H1 (cell line): ENCODE results near the gene NAT9. TPM values are rescaled to one million over a fixed set of nuclear protein-coding genes. Genes with fewer than 3 reads are reported as not detected.
A peak's percentile ranks its signal among the peaks of the same experiment; 100 is the strongest.

Experiments used
- CTCF ChIA-PET: fragments of 300-600 bp; sonication (Branson Sonifier 250); formaldehyde crosslinking; loops from one replicate; lab custom pipeline; 2021; ENCODE audit not compliant: partially characterized antibody; lab: Charles Lee
- POLR2A ChIA-PET: fragments of 300-600 bp; sonication (Branson Sonifier 250); formaldehyde crosslinking; loops from one replicate; lab custom pipeline; 2021; ENCODE audit warnings: inconsistent platforms; ENCODE audit not compliant: partially characterized antibody; lab: Charles Lee
- DNase-seq, 2 experiments: peaks; one replicate each; pipeline versions ENCODE4 v3.0.0 to v3.0.0-alpha.2; 2010 to 2022; ENCODE audit warnings: low spot score in 2 of 2, low read depth in 1 of 2, mixed read lengths in 1 of 2
- FAIRE-seq: peaks from 2 replicates; lab custom pipeline; 2011; peaks lifted over from hg19 to GRCh38; lab: Jason Lieb, UNC
- H2AFZ ChIP-seq: 2 replicates; pipeline ENCODE4 v1.8.1; 2012; ENCODE audit warnings: low read length, inconsistent platforms
- H2AK5ac ChIP-seq: 2 replicates; pipeline ENCODE4 v1.6.1; 2013; ENCODE audit warnings: low read depth, low read length
- H2BK120ac ChIP-seq: replicated peaks from 2 replicates; pipeline ENCODE3; 2013; ENCODE audit warnings: low read depth, low read length, inconsistent platforms
- H2BK12ac ChIP-seq: 2 replicates; pipeline ENCODE4 v1.6.1; 2013; ENCODE audit warnings: low read depth, low read length
- H2BK15ac ChIP-seq: 2 replicates; pipeline ENCODE4 v1.6.1; 2013; ENCODE audit warnings: low read length
- H2BK20ac ChIP-seq: 2 replicates; pipeline ENCODE4 v1.6.1; 2013; ENCODE audit warnings: low read length
- H2BK5ac ChIP-seq: 2 replicates; pipeline ENCODE4 v1.6.1; 2013; ENCODE audit warnings: low read depth, low read length
- H3K14ac ChIP-seq: 2 replicates; pipeline ENCODE4 v1.6.1; 2013; ENCODE audit warnings: inconsistent platforms; ENCODE audit not compliant: insufficient read length
- H3K18ac ChIP-seq: 2 replicates; pipeline ENCODE4 v1.6.1; 2013; ENCODE audit warnings: low read length; ENCODE audit errors: extremely low read depth
- H3K23ac ChIP-seq: 2 replicates; pipeline ENCODE4 v1.6.1; 2013; ENCODE audit warnings: inconsistent platforms; ENCODE audit not compliant: insufficient read length
- H3K23me2 ChIP-seq: 2 replicates; pipeline ENCODE4 v1.6.1; 2013; ENCODE audit warnings: low read depth, low read length
- H3K27ac ChIP-seq: 2 replicates; pipeline ENCODE4 v1.6.1; 2011; ENCODE audit warnings: low read depth, low read length, inconsistent platforms
- H3K27me3 ChIP-seq, 4 experiments: replicated peaks in 1 of 4; 1 replicate in 1 of 4; 2 replicates in 3 of 4; pipeline versions ENCODE4 v1.6.1 to v1.8.1; 2011 to 2013; ENCODE audit warnings: low read length in 3 of 4, mild to moderate bottlenecking in 3 of 4, inconsistent platforms in 2 of 4, mixed read lengths in 2 of 4, moderate library complexity in 1 of 4; ENCODE audit not compliant: control insufficient read depth in 3 of 4, insufficient read depth in 3 of 4; ENCODE audit errors: extremely low read depth in 1 of 4
- H3K36me3 ChIP-seq, 4 experiments: 2 replicates each; pipeline versions ENCODE4 v1.6.1 to v1.8.1; 2011 to 2013; ENCODE audit warnings: mild to moderate bottlenecking in 4 of 4, low read length in 3 of 4, moderate library complexity in 2 of 4, control low read depth in 1 of 4, inconsistent platforms in 1 of 4; ENCODE audit not compliant: insufficient read depth in 4 of 4, control insufficient read depth in 2 of 4
- H3K4ac ChIP-seq: replicated peaks from 2 replicates; pipeline ENCODE3; 2013; ENCODE audit warnings: low read length, low read depth, mixed read lengths, inconsistent platforms; ENCODE audit not compliant: insufficient read length
- H3K4me1 ChIP-seq, 4 experiments: replicated peaks in 1 of 4; 1 replicate in 1 of 4; 2 replicates in 3 of 4; pipeline versions ENCODE4 v1.6.1 to v1.8.1; 2011 to 2013; ENCODE audit warnings: low read length in 3 of 4, inconsistent platforms in 2 of 4, mixed read lengths in 1 of 4; ENCODE audit not compliant: insufficient read depth in 4 of 4, control insufficient read depth in 3 of 4
- H3K4me2 ChIP-seq, 2 experiments: 2 replicates each; pipeline versions ENCODE4 v1.6.1 to v1.8.1; 2011 to 2013; ENCODE audit warnings: low read depth in 2 of 2, low read length in 2 of 2, control low read depth in 1 of 2, inconsistent platforms in 1 of 2, mild to moderate bottlenecking in 1 of 2; ENCODE audit not compliant: insufficient read depth in 1 of 2
- H3K4me3 ChIP-seq, 4 experiments: fragments of 200-600, 300-600 bp in 1 of 4; sonication (generic), shearing (Covaris generic), sonication (Bioruptor Twin) in 1 of 4; 2 replicates each; pipeline versions ENCODE4 v1.5.1 to v1.8.1; 2011 to 2016; ENCODE audit warnings: low read length in 4 of 4, low read depth in 3 of 4, control low read depth in 2 of 4, inconsistent platforms in 2 of 4, mild to moderate bottlenecking in 2 of 4, mixed read lengths in 1 of 4, moderate library complexity in 1 of 4; ENCODE audit not compliant: insufficient read depth in 2 of 4; ENCODE audit errors: extremely low read depth in 1 of 4
- H3K56ac ChIP-seq: replicated peaks from 2 replicates; pipeline ENCODE3; 2013; ENCODE audit warnings: low read depth, mild to moderate bottlenecking, mixed read lengths, low read length, inconsistent platforms; ENCODE audit not compliant: insufficient read length
- H3K79me1 ChIP-seq: 2 replicates; pipeline ENCODE4 v1.6.1; 2013; ENCODE audit warnings: low read depth, low read length, control low read depth
- H3K79me2 ChIP-seq, 2 experiments: 2 replicates each; pipeline versions ENCODE4 v1.6.1 to v1.8.1; 2012 to 2013; ENCODE audit warnings: low read length in 2 of 2, mild to moderate bottlenecking in 2 of 2, inconsistent platforms in 1 of 2; ENCODE audit not compliant: insufficient read depth in 2 of 2, control insufficient read depth in 1 of 2
- H3K9ac ChIP-seq, 4 experiments: replicated peaks in 1 of 4; 1 replicate in 1 of 4; 2 replicates in 3 of 4; pipeline versions ENCODE4 v1.6.1 to v1.8.1; 2011 to 2013; ENCODE audit warnings: low read depth in 3 of 4, low read length in 3 of 4, control low read depth in 2 of 4, mild to moderate bottlenecking in 2 of 4, moderate library complexity in 2 of 4, inconsistent platforms in 1 of 4; ENCODE audit errors: extremely low read depth in 1 of 4
- H3K9me3 ChIP-seq, 2 experiments: 2 replicates each; pipeline versions ENCODE4 v1.6.1 to v1.8.1; 2012 to 2013; ENCODE audit warnings: mild to moderate bottlenecking in 2 of 2, moderate library complexity in 2 of 2, control low read depth in 1 of 2, inconsistent platforms in 1 of 2, low read depth in 1 of 2, low read length in 1 of 2, mixed read lengths in 1 of 2; ENCODE audit not compliant: insufficient read depth in 2 of 2
- H4K20me1 ChIP-seq, 2 experiments: replicated peaks in 1 of 2; 2 replicates each; pipeline versions ENCODE3 to v1.8.1; 2011 to 2013; ENCODE audit warnings: inconsistent platforms in 2 of 2, low read length in 2 of 2, mild to moderate bottlenecking in 1 of 2; ENCODE audit not compliant: insufficient read depth in 2 of 2, control insufficient read depth in 1 of 2
- H4K5ac ChIP-seq: 2 replicates; pipeline ENCODE4 v1.6.1; 2013; ENCODE audit warnings: low read length, low read depth, mixed read lengths, inconsistent platforms; ENCODE audit not compliant: insufficient read length
- H4K8ac ChIP-seq: 2 replicates; pipeline ENCODE4 v1.8.0; 2013; ENCODE audit warnings: mild to moderate bottlenecking, moderate library complexity, low read length, inconsistent platforms; ENCODE audit not compliant: insufficient read depth; ENCODE audit errors: extremely low read depth
- H4K91ac ChIP-seq: replicated peaks from 2 replicates; pipeline ENCODE3; 2013; ENCODE audit warnings: low read length, mixed read lengths, inconsistent platforms; ENCODE audit not compliant: insufficient read length
- BRCA1 ChIP-seq: IDR thresholded peaks from 2 replicates; pipeline ENCODE4 v1.6.1; 2012; ENCODE audit warnings: low read depth, low read length, improper control_type of control experiment
- CBX5 ChIP-seq: fragments of 300-800, 300-1000 bp; sonication (generic); IDR thresholded peaks from 2 replicates; pipeline ENCODE4 v1.7.1; 2016; ENCODE audit warnings: antibody characterized with exemption, low read length, low read depth
- CBX8 ChIP-seq: fragments of 300-800, 300-1000 bp; sonication (generic); IDR thresholded peaks from 2 replicates; pipeline ENCODE4 v1.7.1; 2016; ENCODE audit warnings: low read depth, low read length, borderline replicate concordance
- EZH2 ChIP-seq: fragments of 200-600 bp; sonication (generic); IDR thresholded peaks from 2 replicates; pipeline ENCODE4 v1.7.1; 2012; ENCODE audit warnings: low read depth, mild to moderate bottlenecking, moderate library complexity, low read length, inconsistent platforms; ENCODE audit not compliant: severe bottlenecking
- FOSL1 ChIP-seq: IDR thresholded peaks from 2 replicates; pipeline ENCODE4 v1.6.1; 2011; ENCODE audit warnings: mild to moderate bottlenecking, low read depth, low read length, moderate library complexity; ENCODE audit not compliant: insufficient read depth
- HDAC6 ChIP-seq: IDR thresholded peaks from one replicate; pipeline ENCODE4 v1.7.1; 2012; ENCODE audit warnings: low read depth, mild to moderate bottlenecking, inconsistent platforms, low read length, moderate library complexity
- MAFK ChIP-seq: IDR thresholded peaks from 2 replicates; pipeline ENCODE4 v1.6.1; 2012; ENCODE audit warnings: low read depth, mild to moderate bottlenecking, improper control_type of control experiment, low read length
- NRF1 ChIP-seq: IDR thresholded peaks from 2 replicates; pipeline ENCODE4 v1.6.1; 2011; ENCODE audit warnings: mild to moderate bottlenecking, low read depth, low read length, improper control_type of control experiment
- PHF8 ChIP-seq: fragments of 200-600 bp; sonication (generic); conservative IDR thresholded peaks from 2 replicates; pipeline ENCODE4 v1.7.1; 2012; ENCODE audit warnings: low read depth, mild to moderate bottlenecking, inconsistent platforms, low read length, moderate library complexity
- SP2 ChIP-seq: IDR thresholded peaks from 2 replicates; pipeline ENCODE4 v1.6.1; 2012; ENCODE audit warnings: mild to moderate bottlenecking, low read length, inconsistent platforms
- TAF1 ChIP-seq: IDR thresholded peaks from 2 replicates; pipeline ENCODE4 v1.6.1; 2011; ENCODE audit warnings: mild to moderate bottlenecking, low read depth, low read length
- WGBS, 2 experiments: shearing (Covaris generic) in 1 of 2; methylation state at CpG; one replicate each; pipeline versions ENCODE4 v1.1.6 to v1.1.7; 2013 to 2015; ENCODE audit warnings: low lambda C conversion rate in 2 of 2, mixed read lengths in 2 of 2, inconsistent platforms in 1 of 2, low coverage in 1 of 2, missing lambda C conversion rate in 1 of 2; ENCODE audit not compliant: insufficient replicate concordance in 2 of 2, insufficient coverage in 1 of 2, insufficient read length in 1 of 2; ENCODE audit errors: extremely low coverage in 1 of 2, missing lambda C conversion rate in 1 of 2; 5-methylcytosine and 5-hydroxymethylcytosine counted together
- polyA plus RNA-seq, 7 experiments: library from polyadenylated mRNA; depleted of rRNA in 3 of 7; stranded (reverse) in 5 of 7; unstranded in 2 of 7; fragments of >200 nt in 5 of 7; fragments of 200-250 nt in 2 of 7; gene quantifications; 1 replicate in 5 of 7; 2 replicates in 1 of 7; 4 replicates in 1 of 7; pipeline versions ENCODE4 v1.2.1 to v1.2.3, GENCODE V29; 2011 to 2013; ENCODE audit warnings: missing spikeins in 2 of 7, mixed read lengths in 2 of 7
- total RNA-seq: library from RNA; stranded (reverse); fragmentation: NEBNext Ultra II Directional; extraction: Animal tissue kit (Norgen Biotek cat#: 25700); gene quantifications from 2 replicates; pipeline ENCODE4 v1.2.1, GENCODE V29; 2021

NAT9 gene
- total and polyA plus RNA-seq, 2 of the 8 experiments (the other 6 are each of a cell fraction or from before 2014, with no cell fraction given): 32.3 to 42.7 TPM

GRCh38 chr17:74760404-74761105 is 15.6 kb downstream of the NAT9 start:
- H2BK12ac ChIP-seq: peak overlapping the region; percentile 68; the same call in 1 of the 2 replicates
- 60% methylated on average over 6 of the region's 7 CpGs; no CpG with 5 or more reads in 1 of the 2 experiments for whole genome bisulfite sequencing, 2 experiments
- H3K4ac ChIP-seq: peak overlapping the region; percentile 80
- peaks cover 21% of the 10 kb centered on the region for H3K79me1 ChIP-seq
- H3K79me2 ChIP-seq: peaks cover 0 to 56% of the 10 kb centered on the region in 2 experiments; a peak in 2 of 4 replicates
- H3K27ac ChIP-seq: peak overlapping the region; percentile 70
- H3K9me3 ChIP-seq: no peaks in the 10 kb centered on the region
- H2BK15ac ChIP-seq: peak overlapping the region; percentile 97; the same call in 1 of the 2 replicates
- H2BK20ac ChIP-seq: peak overlapping the region; percentile 92
- H3K14ac ChIP-seq: no peak overlapping the region
- POLR2A ChIA-PET: interaction anchor here (0.9 to 6.5 kb wide), 6 partner anchors 9 to 19 kb away, joined by 3 to 70 read pairs (median 12); partner anchors contain the start of genes NAT9 and NHERF1
- H3K4me2 ChIP-seq: peak overlapping the region; percentile 46 to 59
- H3K56ac ChIP-seq: no peak overlapping the region
- CTCF ChIA-PET: interaction anchor here (1.2 to 15.7 kb wide), 6 partner anchors 10 to 31 kb away, joined by 3 to 231 read pairs (median 49); partner anchors contain the start of genes NAT9 and RAB37
- peak overlapping the region; percentile 85; the same call in 1 of the 2 replicates for H2AK5ac ChIP-seq
- no peaks in the 10 kb centered on the region for H3K27me3 ChIP-seq
- peak overlapping the region; percentile 88 for H4K91ac ChIP-seq
- peak overlapping the region; percentile 85 for H4K5ac ChIP-seq
- peaks cover 0 to 4% (median 0%) of the 10 kb centered on the region in 4 experiments; a peak in 1 of 8 replicates for H3K36me3 ChIP-seq
- H3K23ac ChIP-seq: no peak overlapping the region
- no peak overlapping the region for H2AFZ ChIP-seq
- FAIRE-seq (no peak), DNase-seq (no peak)
- H3K4me3 ChIP-seq: peak overlapping the region in 2 of 4 experiments; percentile 29 to 36; a peak in 4 of 8 replicates
- peaks cover 3 to 14% of the 10 kb centered on the region in 2 experiments for H4K20me1 ChIP-seq
- H4K8ac ChIP-seq: 0 out of 2 replicates have a peak overlapping the region, but pooled peaks have one; percentile 41
- no peaks in the 10 kb centered on the region for H3K23me2 ChIP-seq
- H3K9ac ChIP-seq: peak overlapping the region in 2 of 4 experiments; percentile 29 to 34; a peak in 4 of 7 replicates
- H2BK120ac ChIP-seq: peak overlapping the region; percentile 25
- peak overlapping the region; percentile 34 for H3K18ac ChIP-seq
- H3K4me1 ChIP-seq: peaks cover 10 to 70% (median 52%) of the 10 kb centered on the region in 4 experiments
- peak overlapping the region; percentile 73 for H2BK5ac ChIP-seq
- no peak for TF ChIP-seq FOSL1
- TF ChIP-seq SP2: no peak
- no peak for TF ChIP-seq EZH2
- no peak for TF ChIP-seq CBX8
- no peak for TF ChIP-seq BRCA1
- no peak for TF ChIP-seq NRF1
- TF ChIP-seq CBX5: no peak
- no peak for TF ChIP-seq HDAC6
- TF ChIP-seq PHF8: no peak
- TF ChIP-seq TAF1: 0 out of 2 replicates have a peak, but pooled peaks have one; percentile 3
- peak; percentile 48; the same call in 1 of the 2 replicates for TF ChIP-seq MAFK
